ENCODE measurements around the gene TTC4.

The TTC4 gene

DNA sequence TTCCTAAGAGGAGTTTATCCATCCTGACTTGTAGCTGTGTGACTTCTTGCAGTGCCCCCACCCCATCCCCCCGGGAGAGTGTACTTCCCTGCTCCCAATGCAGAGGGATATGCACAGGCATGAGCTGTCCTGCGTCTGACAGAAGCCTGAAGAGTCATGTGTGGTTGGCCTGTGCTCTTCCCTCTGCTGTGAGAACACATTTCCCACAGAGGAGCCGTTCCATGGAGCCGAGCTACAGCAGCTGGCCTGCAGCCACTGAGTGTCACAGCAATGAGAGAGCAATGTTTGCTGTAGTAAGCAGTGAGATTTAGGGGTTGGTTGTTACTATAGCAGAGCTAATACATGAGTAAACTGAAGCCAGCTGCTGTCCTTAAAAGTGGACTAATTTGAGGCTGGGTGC lies 26.6 kb downstream of the TTC4 start:
- Histone ChIP-seq H3K4me2 (ENCODE audit: low read length) (no peak overlapping the region), H3F3A (ENCODE audit: control insufficient read depth, insufficient read depth) (no peaks in the 10 kb centered on the region), H3K36me3 (ENCODE audit: control insufficient read depth, low read length) (peaks cover 47% of the 10 kb centered on the region), H4K20me1 (ENCODE audit: control insufficient read depth, insufficient read depth, low read depth, low read length) (no peaks in the 10 kb centered on the region), H3K79me2 (ENCODE audit: control insufficient read depth, low read length) (no peaks in the 10 kb centered on the region), H3K27me3 (ENCODE audit: control insufficient read depth, low read length) (no peaks in the 10 kb centered on the region), H3K4me3 (ENCODE audit: low read length) (no peak overlapping the region), H3K9me2 (replicated peaks; ENCODE audit: control insufficient read depth, low read length) (no peaks in the 10 kb centered on the region), H3K27ac (ENCODE audit: low read depth, low read length) (no peak overlapping the region), H3K9me3 (ENCODE audit: control insufficient read depth, insufficient read depth, low read length) (no peaks in the 10 kb centered on the region), H3K4me1 (ENCODE audit: control insufficient read depth, low read length) (no peaks in the 10 kb centered on the region)
- TF ChIP-seq EZH2phosphoT487 (IDR thresholded peaks at IDR 0.05; ENCODE audit: borderline replicate concordance, low read length): no peak
- TF ChIP-seq, protein P1, sequence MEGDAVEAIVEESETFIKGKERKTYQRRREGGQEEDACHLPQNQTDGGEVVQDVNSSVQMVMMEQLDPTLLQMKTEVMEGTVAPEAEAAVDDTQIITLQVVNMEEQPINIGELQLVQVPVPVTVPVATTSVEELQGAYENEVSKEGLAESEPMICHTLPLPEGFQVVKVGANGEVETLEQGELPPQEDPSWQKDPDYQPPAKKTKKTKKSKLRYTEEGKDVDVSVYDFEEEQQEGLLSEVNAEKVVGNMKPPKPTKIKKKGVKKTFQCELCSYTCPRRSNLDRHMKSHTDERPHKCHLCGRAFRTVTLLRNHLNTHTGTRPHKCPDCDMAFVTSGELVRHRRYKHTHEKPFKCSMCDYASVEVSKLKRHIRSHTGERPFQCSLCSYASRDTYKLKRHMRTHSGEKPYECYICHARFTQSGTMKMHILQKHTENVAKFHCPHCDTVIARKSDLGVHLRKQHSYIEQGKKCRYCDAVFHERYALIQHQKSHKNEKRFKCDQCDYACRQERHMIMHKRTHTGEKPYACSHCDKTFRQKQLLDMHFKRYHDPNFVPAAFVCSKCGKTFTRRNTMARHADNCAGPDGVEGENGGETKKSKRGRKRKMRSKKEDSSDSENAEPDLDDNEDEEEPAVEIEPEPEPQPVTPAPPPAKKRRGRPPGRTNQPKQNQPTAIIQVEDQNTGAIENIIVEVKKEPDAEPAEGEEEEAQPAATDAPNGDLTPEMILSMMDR (IDR thresholded peaks at IDR 0.05; ENCODE audit: low read depth, low read length, poor library complexity, severe bottlenecking): no peak

DNA sequence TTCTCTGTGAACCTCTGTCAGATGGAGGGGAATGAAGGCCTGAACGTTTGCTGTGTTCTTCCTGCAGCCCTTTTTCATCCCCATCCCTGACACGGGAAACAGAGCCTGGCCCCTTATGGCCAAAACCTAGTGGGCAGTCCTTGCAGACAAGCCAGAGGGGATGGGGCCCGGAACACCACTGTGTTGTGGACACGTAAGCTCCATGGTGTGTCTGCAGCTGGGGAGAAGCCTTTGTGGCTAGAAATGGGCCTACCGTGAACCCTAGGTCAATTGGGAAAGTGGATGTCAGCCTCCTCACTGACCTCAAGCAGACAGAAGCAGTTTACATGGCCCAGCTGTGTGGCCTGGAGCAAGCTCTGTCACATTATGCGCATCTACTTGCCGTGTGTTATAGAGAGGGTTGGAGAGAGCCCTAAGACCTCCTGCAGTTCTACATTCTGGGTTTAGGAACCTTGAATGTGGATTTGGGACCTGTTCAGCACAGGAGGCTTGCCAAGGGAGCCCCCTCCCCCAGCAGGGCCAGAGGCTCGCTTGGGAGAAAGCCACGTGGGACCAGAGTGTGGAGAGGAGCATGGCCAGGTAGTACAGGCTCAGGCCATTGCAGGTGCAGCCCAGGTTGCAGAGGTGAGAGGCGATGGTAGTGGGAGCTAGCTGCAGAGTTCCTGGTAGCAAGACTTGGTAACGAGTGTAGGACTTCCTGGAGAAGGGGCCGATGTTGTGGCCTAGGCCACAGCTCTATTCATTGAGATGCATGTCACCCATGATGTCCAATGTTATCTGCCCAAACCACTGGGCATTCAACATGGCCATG lies 28.0 kb downstream of the TTC4 start:
- Histone ChIP-seq H3K4me3 (ENCODE audit: low read length) (no peak overlapping the region), H3K4me2 (ENCODE audit: low read length) (no peak overlapping the region), H3K79me2 (ENCODE audit: control insufficient read depth, low read length) (no peaks in the 10 kb centered on the region), H3K36me3 (ENCODE audit: control insufficient read depth, low read length) (peaks cover 40% of the 10 kb centered on the region), H3F3A (ENCODE audit: control insufficient read depth, insufficient read depth) (no peaks in the 10 kb centered on the region), H4K20me1 (ENCODE audit: control insufficient read depth, insufficient read depth, low read depth, low read length) (no peaks in the 10 kb centered on the region), H3K27me3 (ENCODE audit: control insufficient read depth, low read length) (no peaks in the 10 kb centered on the region), H3K4me1 (ENCODE audit: control insufficient read depth, low read length) (no peaks in the 10 kb centered on the region), H3K9me2 (replicated peaks; ENCODE audit: control insufficient read depth, low read length) (no peaks in the 10 kb centered on the region), H3K9me3 (ENCODE audit: control insufficient read depth, insufficient read depth, low read length) (no peaks in the 10 kb centered on the region), H3K27ac (ENCODE audit: low read depth, low read length) (no peak overlapping the region)
- no peak for TF ChIP-seq EZH2phosphoT487 (IDR thresholded peaks at IDR 0.05; ENCODE audit: borderline replicate concordance, low read length)
- TF ChIP-seq, protein P1 (IDR thresholded peaks at IDR 0.05; ENCODE audit: low read depth, low read length, poor library complexity, severe bottlenecking): no peak

DNA sequence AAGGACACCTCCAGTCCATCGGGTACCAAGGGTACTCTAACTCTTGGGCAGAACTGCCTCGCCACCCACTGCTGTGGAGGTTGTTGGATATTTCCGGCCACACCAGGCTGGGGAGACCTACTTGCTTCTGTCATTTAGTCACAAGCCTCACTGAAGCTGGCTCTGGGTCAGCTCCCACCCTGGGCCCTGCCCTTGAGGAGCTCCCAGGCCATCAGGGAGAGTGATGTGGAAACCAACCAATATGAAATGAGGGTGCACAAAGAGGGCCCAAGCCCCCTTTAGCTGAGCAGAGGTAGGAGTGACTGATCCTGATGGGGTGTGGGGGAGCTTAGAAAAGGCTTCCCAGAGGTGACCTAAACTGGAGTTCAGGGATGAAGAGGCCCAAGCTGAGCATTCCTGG lies 29.0 kb downstream of the TTC4 start:
- Histone ChIP-seq H3K27me3 (ENCODE audit: control insufficient read depth, low read length) (no peaks in the 10 kb centered on the region), H3F3A (ENCODE audit: control insufficient read depth, insufficient read depth) (no peaks in the 10 kb centered on the region), H3K27ac (ENCODE audit: low read depth, low read length) (no peak overlapping the region), H3K9me3 (ENCODE audit: control insufficient read depth, insufficient read depth, low read length) (no peaks in the 10 kb centered on the region), H3K36me3 (ENCODE audit: control insufficient read depth, low read length) (peaks cover 35% of the 10 kb centered on the region), H4K20me1 (ENCODE audit: control insufficient read depth, insufficient read depth, low read depth, low read length) (no peaks in the 10 kb centered on the region), H3K4me3 (ENCODE audit: low read length) (no peak overlapping the region), H3K4me2 (ENCODE audit: low read length) (no peak overlapping the region), H3K79me2 (ENCODE audit: control insufficient read depth, low read length) (no peaks in the 10 kb centered on the region), H3K9me2 (replicated peaks; ENCODE audit: control insufficient read depth, low read length) (no peaks in the 10 kb centered on the region), H3K4me1 (ENCODE audit: control insufficient read depth, low read length) (no peaks in the 10 kb centered on the region)
- TF ChIP-seq, protein P1 (IDR thresholded peaks at IDR 0.05; ENCODE audit: low read depth, low read length, poor library complexity, severe bottlenecking): no peak
- TF ChIP-seq EZH2phosphoT487 (IDR thresholded peaks at IDR 0.05; ENCODE audit: borderline replicate concordance, low read length): no peak

All from DOHH2 (cell line).